Stimulated activated CD8-positive, alpha-beta memory T cell treated with anti-CD3 and anti-CD28 coated beads, Interleukin-12 subunit alpha, Interleukin-12 subunit beta, amount 100 ng/mL, for 1 hour (primary cell): ENCODE measurements around the gene EEF2KMT.
"Not testable (repeated sequence)": the region's sequence is repeated elsewhere in the genome, so short reads cannot be mapped to it uniquely, and the experiment has no call there.

Source experiments
- DNase-seq: peaks from one replicate; pipeline ENCODE4 v3.0.0-alpha.2; 2020; ENCODE audit warnings: low read depth

The EEF2KMT gene

DNA sequence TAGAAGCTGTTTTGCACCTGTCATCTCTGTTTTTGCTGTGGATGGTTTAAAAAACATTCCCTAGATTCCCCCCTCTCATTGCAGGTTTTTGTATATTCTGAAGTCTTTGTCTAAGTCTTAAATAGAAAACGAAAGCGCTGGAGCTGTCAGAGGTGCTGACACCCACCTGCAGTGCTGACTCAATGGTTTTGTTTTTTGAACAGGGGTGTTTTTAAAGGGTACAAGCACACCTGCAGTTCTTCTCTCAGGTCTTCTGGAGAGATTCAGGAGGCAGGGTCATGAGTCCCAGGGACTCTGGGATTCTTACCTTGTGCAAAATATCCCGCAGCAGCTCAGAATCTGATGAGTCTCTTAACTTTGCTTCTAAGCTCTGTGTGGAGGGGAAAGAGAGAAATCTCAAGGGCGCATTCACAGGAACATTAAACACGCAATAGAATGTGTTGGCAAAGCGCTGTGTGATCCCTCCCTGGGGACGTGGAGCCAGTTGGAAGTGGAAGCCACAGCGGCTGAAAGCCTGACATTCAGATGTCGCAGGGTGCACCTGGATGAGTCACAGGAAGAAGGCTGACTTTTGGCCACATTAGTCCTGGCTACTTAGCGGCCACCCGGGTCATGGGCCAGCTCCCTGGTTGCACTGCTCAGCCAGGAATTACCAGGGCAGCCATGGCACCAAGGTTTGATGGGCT lies 2.3 kb downstream of the EEF2KMT start:
- not testable (repeated sequence) for DNase-seq

DNA sequence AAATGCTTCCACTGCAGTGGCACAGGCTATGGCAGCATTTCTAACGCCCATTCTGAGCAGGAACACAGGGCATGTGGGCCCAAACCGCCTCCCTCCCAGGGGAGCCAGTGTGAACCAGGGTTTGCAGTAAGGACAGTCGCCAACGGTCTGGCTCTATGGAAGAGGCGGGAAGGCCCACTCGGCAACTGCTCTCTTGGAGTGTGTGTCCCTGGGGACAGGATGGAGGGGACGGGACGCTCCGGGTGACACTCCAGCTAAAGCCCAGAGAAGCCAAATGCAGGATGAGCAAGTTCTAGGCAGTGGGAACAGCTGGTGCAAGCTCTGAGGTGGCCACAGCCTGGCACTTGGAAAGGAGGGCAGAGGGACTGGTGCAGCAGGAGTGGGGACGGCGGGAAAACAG lies 3.8 kb downstream of the EEF2KMT start:
- not testable (repeated sequence) for DNase-seq

DNA sequence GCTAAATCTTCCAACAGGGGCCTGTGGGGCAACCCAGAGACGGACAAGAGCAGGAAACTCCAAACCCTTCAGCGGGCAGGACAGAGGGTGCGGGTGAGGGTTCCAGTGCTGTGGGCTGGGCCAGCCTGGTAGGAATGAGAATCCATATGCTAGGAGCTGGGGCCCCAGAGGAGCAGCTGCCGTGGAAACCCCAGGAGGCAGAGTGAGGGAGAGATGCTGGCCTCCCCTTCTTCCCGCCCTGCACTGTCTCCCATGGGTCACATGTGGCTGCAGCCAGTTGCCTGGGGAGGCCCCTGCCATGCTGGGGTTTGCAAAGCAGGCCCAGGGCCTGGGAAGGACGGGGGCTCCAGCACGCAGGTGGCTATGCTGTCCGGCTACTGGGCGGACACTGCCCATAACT lies 4.5 kb downstream of the EEF2KMT start:
- not testable (repeated sequence) for DNase-seq

- not testable (repeated sequence) for DNase-seq
Observed at GRCh38 chr16:5090592-5090991, 7.0 kb downstream of the EEF2KMT start.

DNA sequence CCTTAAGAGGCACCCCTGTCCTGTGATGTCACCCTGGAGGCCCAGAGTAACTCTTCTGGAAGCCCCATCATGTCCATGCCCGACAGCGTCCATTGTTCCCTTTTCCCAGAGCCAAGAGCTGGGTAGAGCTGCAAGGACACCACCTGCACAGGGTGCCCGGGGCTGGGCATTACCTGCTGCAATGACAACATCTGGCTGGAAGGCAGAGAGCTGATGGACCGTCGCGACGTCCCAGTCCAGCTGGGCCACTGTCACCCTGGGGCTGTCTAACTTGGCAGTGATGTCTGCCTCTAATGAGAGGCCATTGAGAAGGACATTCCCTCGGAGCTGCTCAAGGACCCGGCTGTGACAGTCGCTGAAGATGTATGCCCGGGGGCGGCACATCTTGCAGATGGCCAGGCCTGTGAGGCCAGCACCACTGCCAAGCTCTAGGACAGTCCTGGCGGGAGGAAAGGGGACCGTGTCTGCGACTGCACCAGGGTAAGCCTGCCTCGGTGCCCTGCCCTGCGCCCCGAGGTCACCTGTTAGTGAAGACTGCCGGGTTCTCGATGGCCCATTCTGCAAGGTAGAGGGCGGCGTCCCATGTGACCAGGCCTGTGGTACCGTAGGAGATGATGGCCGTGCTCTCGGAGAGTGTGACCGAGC lies 7.6 kb downstream of the EEF2KMT start:
- not testable (repeated sequence) for DNase-seq

- DNase-seq: not testable (repeated sequence)
Observed at GRCh38 chr16:5088936-5089335, 8.7 kb downstream of the EEF2KMT start.

DNA sequence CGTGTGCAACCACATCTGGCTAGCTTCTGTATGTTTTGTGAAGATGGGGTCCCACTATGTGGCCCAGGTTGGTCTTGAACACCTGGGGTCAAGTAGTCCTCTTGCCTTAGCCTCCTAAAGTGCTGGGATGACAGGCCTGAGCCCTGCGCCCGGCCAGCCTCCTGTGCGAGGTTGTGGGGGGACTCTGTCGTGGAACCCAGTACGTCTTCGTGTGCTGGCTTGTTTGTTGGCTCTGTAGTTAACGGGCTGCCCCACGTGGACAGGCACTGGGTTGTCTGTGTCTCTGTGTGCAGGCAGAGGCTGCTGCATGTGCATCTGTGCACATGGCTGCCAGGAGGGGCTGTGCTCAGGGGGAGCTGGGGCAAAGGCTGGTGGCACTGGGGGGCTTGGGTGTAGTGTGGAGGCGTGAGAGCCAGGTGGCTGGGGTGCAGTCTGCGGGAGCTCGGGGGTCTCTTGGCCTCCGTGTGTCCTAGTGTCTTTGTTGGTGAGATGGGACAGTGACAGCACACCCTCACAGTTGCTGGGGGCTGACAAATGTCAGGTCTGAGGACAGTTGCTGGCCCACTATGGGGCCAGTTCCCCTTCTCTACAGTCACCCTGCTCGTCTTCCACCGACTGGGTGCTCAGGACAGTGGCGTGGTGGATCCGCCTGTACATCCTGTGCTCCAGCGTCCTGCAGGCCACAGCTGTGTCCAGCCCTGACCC lies 9.4 kb downstream of the EEF2KMT start:
- not testable (repeated sequence) for DNase-seq

DNA sequence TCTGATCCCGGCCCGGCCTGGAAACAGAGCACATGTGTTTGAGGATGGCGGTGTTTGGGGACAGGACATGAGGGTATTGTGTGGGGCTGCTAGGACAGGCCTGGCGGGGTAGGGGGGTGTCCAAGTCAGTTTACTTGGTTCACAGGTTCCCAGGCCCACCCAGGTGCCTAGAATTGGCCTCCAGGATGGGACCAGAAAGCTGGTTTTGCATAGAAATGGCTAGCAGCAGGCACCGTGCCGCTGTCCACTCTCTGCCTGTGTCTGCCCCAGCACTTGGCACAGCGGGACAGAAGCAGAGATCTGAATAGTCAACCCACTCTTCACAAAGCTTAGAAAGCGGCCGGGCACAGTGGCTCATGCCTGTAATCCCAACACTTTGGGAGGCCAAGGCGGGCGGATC lies 11.9 kb downstream of the EEF2KMT start:
- not testable (repeated sequence) for DNase-seq

GRCh38 chr16:5084802-5085201 lies 12.8 kb downstream of the EEF2KMT start:
- peak; percentile 41 for DNase-seq

DNA sequence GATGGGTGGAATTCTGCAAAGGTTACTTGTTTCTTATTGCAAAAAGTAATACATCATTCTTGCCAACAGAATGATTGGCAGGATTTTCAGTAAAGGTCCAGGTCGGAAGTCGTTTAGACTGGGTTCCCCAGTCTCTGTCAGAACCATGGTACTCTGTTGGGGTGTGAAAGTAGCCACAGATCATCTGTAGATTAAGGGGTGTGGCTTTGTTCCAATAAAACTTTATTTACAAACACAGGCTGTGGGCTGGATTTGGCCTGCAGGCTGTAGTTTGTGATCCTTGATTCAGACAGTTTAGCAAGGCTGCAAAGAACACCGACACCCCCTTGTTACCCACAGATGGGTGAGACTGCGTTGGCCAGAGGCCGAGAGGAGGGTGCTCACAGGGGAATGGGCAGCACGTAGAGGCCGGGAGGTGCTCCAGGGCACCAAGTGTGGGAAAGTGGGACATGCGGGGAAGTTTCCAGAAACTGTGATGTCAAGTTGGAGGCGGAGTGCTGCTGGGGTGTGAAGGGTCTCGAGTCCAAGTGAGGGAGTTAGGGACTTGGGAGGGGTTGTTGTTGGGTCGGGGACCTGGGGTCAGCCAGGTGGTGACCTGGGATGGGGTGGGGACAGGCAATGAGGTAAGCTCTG lies 13.4 kb downstream of the EEF2KMT start:
- DNase-seq: not testable (repeated sequence)

DNA sequence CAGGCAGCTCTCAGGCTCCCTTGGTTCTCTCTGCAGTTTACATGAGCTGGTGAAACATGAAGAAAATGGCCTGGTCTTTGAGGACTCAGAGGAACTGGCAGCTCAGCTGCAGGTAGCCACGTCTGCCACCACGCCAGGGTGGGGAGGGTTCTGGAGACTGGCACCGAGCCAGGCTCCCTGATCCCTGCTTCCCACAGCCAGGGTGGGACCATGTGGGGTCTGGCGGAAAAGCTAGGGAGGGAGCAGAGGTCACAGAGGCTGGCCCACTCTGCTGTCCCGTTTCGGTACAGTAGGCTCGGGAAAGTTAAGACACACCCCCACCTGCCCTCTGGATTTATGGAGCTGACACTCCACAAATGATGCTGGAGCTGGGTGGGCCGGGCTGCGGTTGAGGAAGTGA lies 13.9 kb downstream of the EEF2KMT start:
- DNase-seq: not testable (repeated sequence)

DNA sequence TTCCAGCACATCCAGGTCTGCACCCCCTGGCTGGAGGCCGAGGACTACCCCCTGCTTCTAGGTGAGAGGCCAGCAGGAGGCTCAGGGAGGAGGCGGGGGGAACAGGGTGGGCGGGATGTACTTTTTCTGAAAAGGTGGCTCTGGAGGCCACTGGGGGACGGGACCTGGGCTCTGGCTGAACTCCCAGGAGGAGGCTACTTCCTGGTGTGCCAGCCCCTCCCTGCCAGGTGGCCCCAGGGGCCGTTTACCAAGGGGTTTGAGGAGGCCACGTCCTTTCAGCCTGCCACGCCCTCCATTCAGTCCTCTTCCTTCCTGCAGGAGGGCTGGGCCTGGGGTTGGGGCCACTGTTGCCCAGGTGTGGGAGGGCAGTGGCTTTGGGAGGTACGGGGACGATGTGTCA lies 16.6 kb downstream of the EEF2KMT start:
- DNase-seq: not testable (repeated sequence)

- DNase-seq: not testable (repeated sequence)
Observed at GRCh38 chr16:5080461-5080860, 17.1 kb downstream of the EEF2KMT start.

DNA sequence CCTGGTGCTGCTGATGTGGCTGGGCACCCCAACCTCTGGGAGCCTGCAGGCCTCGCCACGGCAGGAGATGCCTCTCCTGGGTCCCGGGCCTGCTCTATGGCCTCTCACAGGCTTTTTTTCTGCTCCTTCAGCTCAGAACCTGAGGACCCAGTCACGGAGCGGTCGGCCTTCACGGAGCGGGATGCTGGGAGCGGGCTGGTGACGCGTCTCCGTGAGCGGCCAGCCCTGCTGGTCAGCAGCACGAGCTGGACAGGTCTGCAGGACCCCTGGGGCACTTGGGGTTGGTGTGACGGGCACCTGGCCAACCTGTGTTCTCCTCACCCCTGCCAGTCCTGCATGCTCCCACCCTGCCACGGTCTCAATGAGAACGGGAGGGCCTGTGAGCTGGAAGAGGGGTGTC lies 19.0 kb downstream of the EEF2KMT start:
- no peak for DNase-seq

DNA sequence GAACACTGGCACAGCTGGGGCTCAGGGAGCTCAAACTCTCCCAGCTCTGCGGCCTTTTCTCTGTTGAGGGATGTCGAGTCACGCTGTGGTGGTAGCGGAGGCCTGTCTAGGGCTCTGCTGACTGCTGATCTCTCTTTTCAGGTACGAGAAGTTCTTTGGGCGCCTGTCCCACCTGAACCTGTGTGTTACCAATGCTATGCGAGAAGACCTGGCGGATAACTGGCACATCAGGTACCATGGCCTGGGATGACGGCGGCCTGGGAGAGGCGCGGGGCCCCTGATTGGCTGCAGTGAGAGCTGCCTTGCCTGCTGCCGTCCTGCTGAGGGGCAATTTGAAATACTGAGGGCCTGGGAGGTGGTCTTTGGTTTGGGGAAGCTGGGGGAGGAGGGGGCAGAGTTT lies 20.3 kb downstream of the EEF2KMT start:
- DNase-seq: no peak

DNA sequence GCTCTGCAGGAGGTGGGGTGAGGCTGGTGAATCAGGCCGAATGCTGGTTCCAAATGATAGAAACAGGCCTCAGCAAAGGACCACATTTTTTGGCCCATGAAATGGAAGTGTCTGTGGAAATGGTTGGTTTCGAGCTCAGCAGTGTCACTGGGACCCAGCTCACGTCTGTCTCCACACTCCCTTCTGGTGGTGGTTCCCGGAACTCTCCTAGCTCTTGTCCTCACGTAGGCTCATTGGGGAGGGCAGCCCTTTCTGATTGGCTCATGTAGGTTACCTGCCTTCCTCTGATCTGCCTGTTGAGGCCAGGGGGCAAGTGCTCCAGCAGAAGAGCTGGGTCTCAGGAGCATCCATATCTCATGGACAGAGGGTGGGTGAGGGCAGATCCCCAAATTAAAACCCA lies 22.0 kb downstream of the EEF2KMT start:
- DNase-seq: no peak

DNA sequence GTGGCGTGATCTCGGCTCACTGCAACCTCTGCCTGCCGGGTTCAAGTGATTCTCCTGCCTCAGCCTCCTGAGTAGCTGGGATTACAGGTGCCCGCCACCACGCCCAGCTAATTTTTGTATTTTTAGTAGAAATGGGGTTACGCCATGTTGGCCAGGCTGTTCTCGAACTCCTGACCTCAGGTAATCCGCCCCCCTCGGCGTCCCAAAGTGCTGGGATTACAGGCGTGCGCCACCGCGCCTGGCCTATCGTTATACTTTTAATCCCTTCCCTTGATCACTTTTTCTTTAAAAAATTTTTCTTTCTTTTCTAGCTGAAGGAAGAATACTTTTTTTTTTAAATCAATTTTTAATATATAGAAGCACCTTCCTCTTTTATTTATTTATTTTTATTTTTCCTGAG lies 23.8 kb downstream of the EEF2KMT start:
- DNase-seq: not testable (repeated sequence)

DNA sequence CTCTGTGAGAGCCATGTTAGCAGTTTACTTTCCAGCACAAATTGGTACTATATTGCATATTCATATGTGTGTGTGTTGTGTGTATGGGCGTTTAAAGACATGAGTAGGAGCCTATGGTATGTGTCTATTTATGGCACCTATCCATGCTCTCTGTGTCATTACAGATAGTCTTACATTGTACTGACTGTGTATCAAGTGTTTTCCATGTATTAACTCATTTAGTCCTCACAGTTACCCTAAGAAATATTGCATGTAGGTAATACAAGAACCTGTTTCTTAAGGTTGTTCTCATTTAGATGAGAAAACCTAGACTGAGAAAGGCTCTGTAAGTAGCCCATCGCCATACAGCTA lies 24.3 kb downstream of the EEF2KMT start:
- no peak for DNase-seq

- DNase-seq: no peak
Observed at GRCh38 chr16:5072334-5073278, 25.0 kb downstream of the EEF2KMT start.

- peak; percentile 87 for DNase-seq
Observed at GRCh38 chr16:5071681-5072333, 25.8 kb downstream of the EEF2KMT start, which contains the start of gene ALG1. TSS of gene ALG1 (plus strand) at chr16:5071843. CDS start at chr16:5071850, 7 bp downstream.

GRCh38 chr16:5071341-5071680 lies 26.3 kb downstream of the EEF2KMT start:
- no peak for DNase-seq
